Stimulated activated memory B cell treated with anti-CD40 and anti-IgM and Interleukin-4, amounts not matched to agents 10 μg/mL and 1 μg/mL and 100 μg/mL, for 72 hours (primary cell): ENCODE results near the gene PPP2R1B.

Experiments
- ATAC-seq: fragments of 150-1000 bp; cut with Tn5 transposase; 2 replicates; pipeline ENCODE4 v1.10.0; 2021
- H3K27ac Mint-ChIP-seq: one replicate; pipeline ENCODE4 v1.8.0; 2022; ENCODE audit warnings: mild to moderate bottlenecking, mixed read lengths
- H3K27me3 Mint-ChIP-seq: one replicate; pipeline ENCODE4 v1.8.0; 2022; ENCODE audit warnings: mixed read lengths
- H3K36me3 Mint-ChIP-seq: one replicate; pipeline ENCODE4 v1.8.0; 2022; ENCODE audit warnings: mixed read lengths
- H3K4me1 Mint-ChIP-seq: one replicate; pipeline ENCODE4 v1.8.0; 2022; ENCODE audit warnings: mixed read lengths
- H3K4me3 Mint-ChIP-seq: one replicate; pipeline ENCODE4 v1.8.0; 2022; ENCODE audit warnings: mild to moderate bottlenecking, moderate library complexity, mixed read lengths
- H3K9me3 Mint-ChIP-seq: one replicate; pipeline ENCODE4 v1.8.0; 2022; ENCODE audit warnings: mixed read lengths

Gene PPP2R1B

DNA sequence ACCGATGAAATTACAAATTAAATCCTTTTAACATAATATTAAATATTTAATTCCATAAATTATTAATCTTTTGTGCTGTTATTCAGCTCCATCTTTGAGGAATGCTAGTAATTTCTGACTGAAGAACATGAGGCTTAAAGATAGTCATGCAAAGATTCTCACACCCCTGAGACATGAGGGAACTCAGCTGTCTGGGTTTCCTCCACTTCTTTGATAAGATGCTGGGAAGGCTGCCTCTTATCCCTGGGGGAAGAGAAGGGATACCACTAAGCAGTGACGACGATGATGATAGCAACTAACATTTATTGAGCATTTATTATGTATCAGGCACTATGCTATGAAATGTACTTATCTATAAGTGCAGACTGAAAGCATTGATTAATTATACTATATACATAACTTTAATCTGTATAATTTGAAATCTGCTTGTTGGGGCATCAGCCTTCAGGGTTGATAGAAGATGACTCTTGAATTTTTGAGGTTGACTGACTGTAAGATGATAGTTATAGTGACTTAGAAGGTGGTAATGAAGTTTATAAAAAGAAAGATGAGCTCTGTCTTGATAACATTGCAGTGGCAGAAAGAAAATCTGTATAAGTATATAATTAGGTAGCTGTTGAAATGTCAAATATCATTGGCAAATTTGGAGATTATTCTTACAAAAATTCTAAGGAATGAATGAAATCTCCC lies 85.6 kb downstream of the PPP2R1B start:
- no peaks in the 10 kb centered on the region for H3K9me3 Mint-ChIP-seq
- no peak for ATAC-seq

More for the DNA sequence above, 85.6 kb downstream of the PPP2R1B start:
- peaks cover 19% of the 10 kb centered on the region for H3K36me3 Mint-ChIP-seq
- H3K4me3 Mint-ChIP-seq, result no peak overlapping the region
- H3K4me1 Mint-ChIP-seq, result no peaks in the 10 kb centered on the region
- no peaks in the 10 kb centered on the region for H3K27me3 Mint-ChIP-seq
- H3K27ac Mint-ChIP-seq, result no peak overlapping the region
